Measurements from ENCODE around the gene WT1. TPM values are rescaled to one million over a fixed set of nuclear protein-coding genes. Genes with fewer than 3 reads are reported as not detected.

WT1 gene
- total and polyA plus RNA-seq, 4 donors = 0.07 to 0.92 (median 0.47) TPM

DNA sequence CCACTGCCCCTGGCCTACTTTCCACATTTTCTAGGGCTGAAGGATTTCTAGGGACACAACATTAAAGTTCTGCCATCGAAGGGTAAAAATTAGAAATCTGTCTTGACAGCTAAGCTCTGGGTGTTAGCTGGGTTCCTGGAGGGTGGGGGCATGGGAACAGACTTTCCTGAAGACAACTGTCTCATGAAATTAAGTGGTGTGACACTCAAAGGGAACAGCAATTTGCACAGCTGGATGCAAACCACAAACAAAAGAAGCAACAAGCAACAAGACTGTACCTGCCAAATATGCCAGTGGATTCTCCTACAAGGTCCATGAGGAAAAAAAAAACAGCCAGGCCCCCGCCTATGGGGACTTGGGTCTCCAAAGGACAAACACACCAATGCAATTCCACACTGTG lies 32.5 kb downstream of the WT1 start:
- ATAC-seq (ENCODE audit: insufficient read depth, low FRiP score) (no peak), DNase-seq (no peak)
- Histone ChIP-seq H3K27ac (ENCODE audit: low read depth in 1 of 2, low read length in 1 of 2) (no peak overlapping the region), H3K27me3 (ENCODE audit: control insufficient read depth in 3 of 3, insufficient read depth in 3 of 3, low read length in 2 of 3) (peaks cover 0 to 31% (median 5%) of the 10 kb centered on the region in 3 donors), H3K9ac (ENCODE audit: insufficient read depth in 1 of 2, low read length in 2 of 2) (no peak overlapping the region), H3K4me3 (no peak overlapping the region), H3K36me3 (ENCODE audit: control insufficient read depth in 4 of 4, insufficient read depth in 4 of 4, low read length in 4 of 4) (no peaks in the 10 kb centered on the region), H3K9me3 (ENCODE audit: control insufficient read depth in 4 of 4, insufficient read depth in 3 of 4, low read length in 3 of 4) (no peaks in the 10 kb centered on the region), H3K4me1 (ENCODE audit: control insufficient read depth in 5 of 5, insufficient read depth in 5 of 5, low read length in 5 of 5) (peaks cover 0 to 1% (median 0%) of the 10 kb centered on the region in 5 donors)
- WGBS, 2 donors = 63 to 82% methylated on average over 2 of the region's 2 CpGs
- TF ChIP-seq, protein P1, sequence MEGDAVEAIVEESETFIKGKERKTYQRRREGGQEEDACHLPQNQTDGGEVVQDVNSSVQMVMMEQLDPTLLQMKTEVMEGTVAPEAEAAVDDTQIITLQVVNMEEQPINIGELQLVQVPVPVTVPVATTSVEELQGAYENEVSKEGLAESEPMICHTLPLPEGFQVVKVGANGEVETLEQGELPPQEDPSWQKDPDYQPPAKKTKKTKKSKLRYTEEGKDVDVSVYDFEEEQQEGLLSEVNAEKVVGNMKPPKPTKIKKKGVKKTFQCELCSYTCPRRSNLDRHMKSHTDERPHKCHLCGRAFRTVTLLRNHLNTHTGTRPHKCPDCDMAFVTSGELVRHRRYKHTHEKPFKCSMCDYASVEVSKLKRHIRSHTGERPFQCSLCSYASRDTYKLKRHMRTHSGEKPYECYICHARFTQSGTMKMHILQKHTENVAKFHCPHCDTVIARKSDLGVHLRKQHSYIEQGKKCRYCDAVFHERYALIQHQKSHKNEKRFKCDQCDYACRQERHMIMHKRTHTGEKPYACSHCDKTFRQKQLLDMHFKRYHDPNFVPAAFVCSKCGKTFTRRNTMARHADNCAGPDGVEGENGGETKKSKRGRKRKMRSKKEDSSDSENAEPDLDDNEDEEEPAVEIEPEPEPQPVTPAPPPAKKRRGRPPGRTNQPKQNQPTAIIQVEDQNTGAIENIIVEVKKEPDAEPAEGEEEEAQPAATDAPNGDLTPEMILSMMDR (IDR thresholded peaks at IDR 0.05; ENCODE audit: control extremely low read depth, extremely low read depth) = no peak

DNA sequence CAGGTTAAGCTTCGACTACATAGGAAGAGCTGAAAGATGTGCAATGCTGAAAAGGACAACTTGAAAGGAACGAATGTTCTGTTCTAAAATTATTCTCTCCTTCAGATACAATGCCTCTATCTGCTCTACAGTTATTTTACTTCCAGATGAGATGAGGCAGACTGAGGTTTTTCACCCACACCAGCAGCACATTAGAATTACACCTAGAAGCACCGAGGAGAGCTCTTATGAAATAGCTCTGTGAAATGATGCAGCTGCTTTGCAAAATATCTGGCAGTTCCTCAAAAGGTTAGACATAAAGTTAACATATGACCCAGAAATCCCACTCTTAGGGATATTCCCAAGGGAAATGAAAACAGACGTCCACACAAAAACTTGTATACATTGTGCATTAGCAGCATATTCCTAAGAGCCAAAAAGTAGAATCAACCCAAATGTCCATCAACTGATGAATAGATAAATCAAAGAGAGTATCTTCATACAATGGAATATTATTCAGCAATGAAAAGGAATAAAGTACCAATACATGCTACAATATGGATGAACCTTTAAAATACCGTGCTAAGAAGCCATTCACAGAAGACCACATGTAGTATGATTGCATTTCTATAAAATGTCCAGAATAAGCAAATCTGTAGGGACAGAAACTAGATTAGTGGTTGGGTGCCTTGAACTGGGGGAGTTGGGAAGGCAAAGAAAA lies 34.5 kb downstream of the WT1 start:
- Histone ChIP-seq H3K27ac (ENCODE audit: low read depth in 1 of 2, low read length in 1 of 2) (no peak overlapping the region), H3K27me3 (ENCODE audit: control insufficient read depth in 3 of 3, insufficient read depth in 3 of 3, low read length in 2 of 3) (peaks cover 0 to 35% (median 11%) of the 10 kb centered on the region in 3 donors), H3K36me3 (ENCODE audit: control insufficient read depth in 4 of 4, insufficient read depth in 4 of 4, low read length in 4 of 4) (no peaks in the 10 kb centered on the region), H3K4me1 (ENCODE audit: control insufficient read depth in 5 of 5, insufficient read depth in 5 of 5, low read length in 5 of 5) (peaks cover 0 to 1% (median 0%) of the 10 kb centered on the region in 5 donors), H3K4me3 (no peak overlapping the region), H3K9me3 (ENCODE audit: control insufficient read depth in 4 of 4, insufficient read depth in 3 of 4, low read length in 3 of 4) (no peaks in the 10 kb centered on the region), H3K9ac (ENCODE audit: insufficient read depth in 1 of 2, low read length in 2 of 2) (no peak overlapping the region)
- TF ChIP-seq, protein P1 (IDR thresholded peaks at IDR 0.05; ENCODE audit: control extremely low read depth, extremely low read depth) = no peak
- no peak for ATAC-seq (ENCODE audit: insufficient read depth, low FRiP score)
- 67 to 73% methylated on average over 5 of the region's 5 CpGs for WGBS, 2 donors
- no peak for DNase-seq

DNA sequence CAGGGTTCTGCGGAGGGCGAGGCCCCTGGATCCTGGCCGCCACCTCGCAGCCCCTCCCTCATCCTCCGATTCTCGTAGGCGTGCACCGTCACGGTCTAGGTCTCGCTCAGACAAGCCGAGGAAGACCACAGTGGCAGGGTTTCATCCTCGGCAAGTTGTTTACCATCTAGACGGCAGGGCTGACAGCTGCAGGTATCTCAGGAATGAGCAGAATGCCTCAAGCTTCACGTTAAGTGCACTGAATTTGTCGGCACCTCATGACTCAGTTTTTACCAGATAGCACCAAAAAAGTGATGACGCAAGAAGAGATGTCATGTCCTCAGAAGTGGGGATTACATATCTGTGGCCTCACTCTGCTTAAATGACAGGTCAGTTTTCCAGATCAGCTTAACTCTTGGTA lies 35.1 kb downstream of the WT1 start:
- no peak overlapping the region for H3K27ac ChIP-seq (ENCODE audit: low read depth in 1 of 2, low read length in 1 of 2)
- H3K4me1 ChIP-seq (ENCODE audit: control insufficient read depth in 5 of 5, insufficient read depth in 5 of 5, low read length in 5 of 5) = peaks cover 0 to 1% (median 0%) of the 10 kb centered on the region in 5 donors
- H3K36me3 ChIP-seq (ENCODE audit: control insufficient read depth in 4 of 4, insufficient read depth in 4 of 4, low read length in 4 of 4) = no peaks in the 10 kb centered on the region
- H3K27me3 ChIP-seq (ENCODE audit: control insufficient read depth in 3 of 3, insufficient read depth in 3 of 3, low read length in 2 of 3) = peaks cover 0 to 32% (median 11%) of the 10 kb centered on the region in 3 donors
- TF ChIP-seq, protein P1 (IDR thresholded peaks at IDR 0.05; ENCODE audit: control extremely low read depth, extremely low read depth) = no peak
- no peak overlapping the region for H3K4me3 ChIP-seq
- no peak for DNase-seq
- ATAC-seq (ENCODE audit: insufficient read depth, low FRiP score) = no peak
- H3K9me3 ChIP-seq (ENCODE audit: control insufficient read depth in 4 of 4, insufficient read depth in 3 of 4, low read length in 3 of 4) = no peaks in the 10 kb centered on the region
- 36 to 49% methylated on average over 16 of the region's 16 CpGs for WGBS, 2 donors
- no peak overlapping the region for H3K9ac ChIP-seq (ENCODE audit: insufficient read depth in 1 of 2, low read length in 2 of 2)
